Ureter (tissue), 1 donor: ENCODE data around the gene MUC16. TPM values are rescaled to one million over a fixed set of nuclear protein-coding genes. Genes with fewer than 3 reads are reported as not detected.

Experiments
- DNase-seq: peaks from one replicate; pipeline ENCODE4 v3.0.0-alpha.2; 2020; ENCODE audit warnings: low spot score
- total RNA-seq: library from RNA; stranded (reverse); gene quantifications from one replicate; pipeline ENCODE4 v1.2.4, GENCODE V29; 2023
- donor health status: DM: yes; HTN: yes; CAD: no.

Gene MUC16
- total RNA-seq, 1 donor from 2014 or later = 0.18 TPM

GRCh38 chr19:9009431-9009830 lies 778 bp downstream of the MUC16 start:
- no peak for DNase-seq

GRCh38 chr19:9008667-9009066 lies 1.5 kb downstream of the MUC16 start:
- DNase-seq = no peak

- no peak for DNase-seq
Observed at GRCh38 chr19:9000933-9001332, 9.3 kb downstream of the MUC16 start.

- no peak for DNase-seq
Observed at GRCh38 chr19:8988204-8988603, 22.0 kb downstream of the MUC16 start.

- DNase-seq = no peak
Observed at GRCh38 chr19:8986296-8986695, 23.9 kb downstream of the MUC16 start.

- DNase-seq = no peak
Observed at GRCh38 chr19:8973501-8974091, 36.6 kb downstream of the MUC16 start.

- no peak for DNase-seq
Observed at GRCh38 chr19:8965887-8966286, 44.3 kb downstream of the MUC16 start.

Other genes with a start within 250 kb of the MUC16 start
- 28.9 TPM for gene ZNF558, start 178.1 kb downstream of the MUC16 start, total RNA-seq
- gene MBD3L1, start 178.0 kb downstream of the MUC16 start, total RNA-seq = not detected
- gene OR1M1, start 76.7 kb upstream of the MUC16 start, total RNA-seq = not detected
- not detected for gene OR7G2, start 97.1 kb upstream of the MUC16 start, total RNA-seq
- gene OR7G1, start 105.4 kb upstream of the MUC16 start, total RNA-seq = not detected
- gene OR7G3, start 116.5 kb upstream of the MUC16 start, total RNA-seq = not detected
- 35.7 TPM for gene ZNF317, start 130.0 kb upstream of the MUC16 start, total RNA-seq
- gene OR7D2, start 168.6 kb upstream of the MUC16 start, total RNA-seq = not detected
- not detected for gene OR7D4, start 209.2 kb upstream of the MUC16 start, total RNA-seq
- not detected for gene OR7E24, start 240.5 kb upstream of the MUC16 start, total RNA-seq